ENCODE measurements around the gene ROGDI. TPM values are rescaled to one million over a fixed set of nuclear protein-coding genes. Genes with fewer than 3 reads are reported as not detected.

Gene ROGDI
- total and polyA plus RNA-seq, 4 donors: 14.6 to 37.1 (median 30.5) TPM

DNA sequence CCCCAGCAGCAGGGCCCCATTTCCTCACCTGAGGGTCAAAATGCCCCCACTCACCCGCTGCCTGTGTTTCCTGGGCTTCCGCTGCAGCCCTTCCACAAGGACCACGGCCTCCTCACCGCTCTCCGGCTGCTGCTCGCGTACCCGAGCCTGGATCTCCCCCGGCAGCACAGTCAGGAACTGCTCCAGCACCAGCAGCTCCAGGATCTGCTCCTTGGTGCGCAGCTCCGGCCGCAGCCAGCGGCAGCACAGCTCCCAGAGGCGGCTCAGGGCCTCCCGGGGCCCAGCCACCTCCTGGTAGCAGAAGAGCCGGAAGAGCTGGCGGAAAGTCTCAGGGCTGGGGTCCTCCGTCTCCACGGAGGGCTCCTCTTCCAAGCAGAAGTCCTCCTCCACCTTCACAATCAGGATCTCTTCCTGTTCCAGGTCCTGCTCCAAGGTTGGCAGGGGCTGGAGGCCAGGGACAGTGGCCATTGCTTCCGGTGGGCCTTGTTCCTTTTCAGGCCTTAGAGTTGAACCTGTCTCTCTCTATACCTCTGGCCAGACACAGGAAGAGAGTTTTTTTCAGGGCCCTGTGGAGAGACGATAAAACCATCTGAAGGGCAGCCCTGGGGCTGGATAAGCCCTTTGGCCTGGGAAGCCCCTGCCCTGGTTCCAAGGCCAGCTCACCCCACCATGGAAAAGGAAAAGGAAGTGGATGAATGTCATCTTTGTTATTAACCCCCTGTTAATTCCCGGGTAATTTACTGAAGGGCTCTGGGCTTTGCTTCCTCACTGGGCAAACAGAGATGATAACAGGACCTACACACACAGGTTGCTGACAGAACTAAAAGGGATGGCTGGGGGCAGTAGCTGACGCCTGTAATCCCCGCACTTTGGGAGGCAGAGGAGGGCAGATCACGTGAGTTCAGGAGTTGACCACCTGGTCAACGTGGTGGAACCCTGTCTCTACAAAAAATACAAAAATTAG, 36.6 kb downstream of the ROGDI start:
- H3K9ac ChIP-seq (ENCODE audit: insufficient read depth in 1 of 2, low read length in 2 of 2): peak overlapping the region; percentile 79 to 83
- TF ChIP-seq, protein P1, sequence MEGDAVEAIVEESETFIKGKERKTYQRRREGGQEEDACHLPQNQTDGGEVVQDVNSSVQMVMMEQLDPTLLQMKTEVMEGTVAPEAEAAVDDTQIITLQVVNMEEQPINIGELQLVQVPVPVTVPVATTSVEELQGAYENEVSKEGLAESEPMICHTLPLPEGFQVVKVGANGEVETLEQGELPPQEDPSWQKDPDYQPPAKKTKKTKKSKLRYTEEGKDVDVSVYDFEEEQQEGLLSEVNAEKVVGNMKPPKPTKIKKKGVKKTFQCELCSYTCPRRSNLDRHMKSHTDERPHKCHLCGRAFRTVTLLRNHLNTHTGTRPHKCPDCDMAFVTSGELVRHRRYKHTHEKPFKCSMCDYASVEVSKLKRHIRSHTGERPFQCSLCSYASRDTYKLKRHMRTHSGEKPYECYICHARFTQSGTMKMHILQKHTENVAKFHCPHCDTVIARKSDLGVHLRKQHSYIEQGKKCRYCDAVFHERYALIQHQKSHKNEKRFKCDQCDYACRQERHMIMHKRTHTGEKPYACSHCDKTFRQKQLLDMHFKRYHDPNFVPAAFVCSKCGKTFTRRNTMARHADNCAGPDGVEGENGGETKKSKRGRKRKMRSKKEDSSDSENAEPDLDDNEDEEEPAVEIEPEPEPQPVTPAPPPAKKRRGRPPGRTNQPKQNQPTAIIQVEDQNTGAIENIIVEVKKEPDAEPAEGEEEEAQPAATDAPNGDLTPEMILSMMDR (IDR thresholded peaks at IDR 0.05; ENCODE audit: control extremely low read depth, extremely low read depth): no peak
- H3K27me3 ChIP-seq (ENCODE audit: control insufficient read depth in 3 of 3, insufficient read depth in 3 of 3, low read length in 2 of 3): no peaks in the 10 kb centered on the region
- WGBS, 2 donors: 75 to 80% methylated on average over 26 of the region's 26 CpGs
- DNase-seq (no peak), ATAC-seq (ENCODE audit: insufficient read depth, low FRiP score) (no peak)
- peak overlapping the region; percentile 99 for H3K4me3 ChIP-seq
- peak overlapping the region in 1 of 2 donors; percentile 21 for H3K27ac ChIP-seq (ENCODE audit: low read depth in 1 of 2, low read length in 1 of 2)
- peaks cover 0 to 27% (median 13%) of the 10 kb centered on the region in 4 donors for H3K36me3 ChIP-seq (ENCODE audit: control insufficient read depth in 4 of 4, insufficient read depth in 4 of 4, low read length in 4 of 4)
- no peaks in the 10 kb centered on the region for H3K9me3 ChIP-seq (ENCODE audit: control insufficient read depth in 4 of 4, insufficient read depth in 3 of 4, low read length in 3 of 4)
- peaks cover 0 to 20% (median 4%) of the 10 kb centered on the region in 5 donors for H3K4me1 ChIP-seq (ENCODE audit: control insufficient read depth in 5 of 5, insufficient read depth in 5 of 5, low read length in 5 of 5)

GRCh38 chr16:4763791-4764190, 38.6 kb downstream of the ROGDI start:
- no peak for DNase-seq
- no peak overlapping the region for H3K27ac ChIP-seq (ENCODE audit: low read depth in 1 of 2, low read length in 1 of 2)
- H3K36me3 ChIP-seq (ENCODE audit: control insufficient read depth in 4 of 4, insufficient read depth in 4 of 4, low read length in 4 of 4): peaks cover 4 to 44% (median 24%) of the 10 kb centered on the region in 4 donors
- ATAC-seq (ENCODE audit: insufficient read depth, low FRiP score): no peak
- H3K27me3 ChIP-seq (ENCODE audit: control insufficient read depth in 3 of 3, insufficient read depth in 3 of 3, low read length in 2 of 3): no peaks in the 10 kb centered on the region
- H3K4me1 ChIP-seq (ENCODE audit: control insufficient read depth in 5 of 5, insufficient read depth in 5 of 5, low read length in 5 of 5): peaks cover 0 to 20% (median 4%) of the 10 kb centered on the region in 5 donors
- WGBS, 2 donors: 91 to 96% methylated on average over 7 of the region's 7 CpGs
- H3K9ac ChIP-seq (ENCODE audit: insufficient read depth in 1 of 2, low read length in 2 of 2): no peak overlapping the region
- no peak overlapping the region for H3K4me3 ChIP-seq
- H3K9me3 ChIP-seq (ENCODE audit: control insufficient read depth in 4 of 4, insufficient read depth in 3 of 4, low read length in 3 of 4): no peaks in the 10 kb centered on the region
- TF ChIP-seq, protein P1 (IDR thresholded peaks at IDR 0.05; ENCODE audit: control extremely low read depth, extremely low read depth): no peak

DNA sequence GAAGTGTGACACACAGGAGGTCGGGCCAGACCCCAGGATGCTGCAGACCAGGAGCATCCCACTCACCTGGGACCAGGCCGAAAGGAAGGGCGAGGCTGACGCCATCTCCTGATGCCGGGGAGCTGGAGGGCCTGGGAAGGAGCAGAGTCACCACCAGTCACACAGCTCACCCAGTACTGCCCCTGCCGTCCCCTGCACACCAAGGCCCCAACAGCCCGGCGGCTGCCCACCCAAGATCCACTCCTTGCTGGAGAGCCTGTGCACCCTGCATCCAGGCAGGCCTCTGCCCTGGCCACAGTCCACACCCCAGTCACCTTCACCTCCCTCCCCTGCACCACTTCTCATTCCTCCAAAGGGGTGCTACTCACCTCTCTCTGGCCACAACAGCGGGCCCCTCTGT, 40.2 kb downstream of the ROGDI start:
- WGBS, 2 donors: 94 to 96% methylated on average over 9 of the region's 9 CpGs
- H3K27ac ChIP-seq (ENCODE audit: low read depth in 1 of 2, low read length in 1 of 2): no peak overlapping the region
- TF ChIP-seq, protein P1 (IDR thresholded peaks at IDR 0.05; ENCODE audit: control extremely low read depth, extremely low read depth): no peak
- no peaks in the 10 kb centered on the region for H3K27me3 ChIP-seq (ENCODE audit: control insufficient read depth in 3 of 3, insufficient read depth in 3 of 3, low read length in 2 of 3)
- peaks cover 11 to 55% (median 28%) of the 10 kb centered on the region in 4 donors for H3K36me3 ChIP-seq (ENCODE audit: control insufficient read depth in 4 of 4, insufficient read depth in 4 of 4, low read length in 4 of 4)
- H3K9ac ChIP-seq (ENCODE audit: insufficient read depth in 1 of 2, low read length in 2 of 2): no peak overlapping the region
- no peaks in the 10 kb centered on the region for H3K9me3 ChIP-seq (ENCODE audit: control insufficient read depth in 4 of 4, insufficient read depth in 3 of 4, low read length in 3 of 4)
- no peak overlapping the region for H3K4me3 ChIP-seq
- peaks cover 0 to 13% (median 4%) of the 10 kb centered on the region in 5 donors for H3K4me1 ChIP-seq (ENCODE audit: control insufficient read depth in 5 of 5, insufficient read depth in 5 of 5, low read length in 5 of 5)
- ATAC-seq (ENCODE audit: insufficient read depth, low FRiP score) (no peak), DNase-seq (no peak)

All from lung (tissue), 12 donors.